NCI-H1436 (cell line): Measurements from ENCODE around the gene PCDHAC2.

Source experiments
- DNase-seq: peaks from one replicate; lab custom pipeline; 2025; lab: John Stamatoyannopoulos, UW

The PCDHAC2 gene

GRCh38 chr5:140966293-140967225 lies at the start of gene PCDHAC2:
TSS of gene PCDHAC2 (plus strand) at chr5:140966476. CDS start at chr5:140966767, 291 bp downstream.
- peak; percentile 42 for DNase-seq

GRCh38 chr5:140923601-140924000 lies 42.7 kb upstream of the PCDHAC2 start:
- no peak for DNase-seq

GRCh38 chr5:140925806-140926442 lies 40.4 kb upstream of the PCDHAC2 start, which contains the start of gene PCDHAC1:
TSS of gene PCDHAC1 (plus strand) at chr5:140926299. CDS start at chr5:140926893, 594 bp downstream.
- peak; percentile 49 for DNase-seq

GRCh38 chr5:140926443-140927227 lies 39.6 kb upstream of the PCDHAC2 start:
- DNase-seq: peak; percentile 77

- DNase-seq: no peak
Measured at GRCh38 chr5:140927228-140927573, 39.1 kb upstream of the PCDHAC2 start.

GRCh38 chr5:140934964-140935606 lies 31.2 kb upstream of the PCDHAC2 start:
- DNase-seq: no peak

GRCh38 chr5:140946578-140946977 lies 19.7 kb upstream of the PCDHAC2 start:
- DNase-seq: no peak

GRCh38 chr5:140951636-140952035 lies 14.6 kb upstream of the PCDHAC2 start:
- no peak for DNase-seq

- DNase-seq: no peak
Measured at GRCh38 chr5:140953234-140953633, 13.0 kb upstream of the PCDHAC2 start.

GRCh38 chr5:140962190-140962589 lies 4.1 kb upstream of the PCDHAC2 start:
- DNase-seq: no peak

- DNase-seq: no peak
Measured at GRCh38 chr5:140964356-140964755, 1.9 kb upstream of the PCDHAC2 start.

- no peak for DNase-seq
Measured at GRCh38 chr5:140965905-140966292, 377 bp upstream of the PCDHAC2 start.

GRCh38 chr5:140967226-140967893 lies 1.1 kb downstream of the PCDHAC2 start:
- no peak for DNase-seq

GRCh38 chr5:140969880-140970279 lies 3.6 kb downstream of the PCDHAC2 start:
- no peak for DNase-seq

- DNase-seq: no peak
Measured at GRCh38 chr5:140973550-140973949, 7.3 kb downstream of the PCDHAC2 start.

GRCh38 chr5:140977003-140977402 lies 10.7 kb downstream of the PCDHAC2 start:
- no peak for DNase-seq

GRCh38 chr5:140978260-140978659 lies 12.0 kb downstream of the PCDHAC2 start:
- DNase-seq: no peak

- DNase-seq: no peak
Measured at GRCh38 chr5:140978983-140979382, 12.7 kb downstream of the PCDHAC2 start.

- DNase-seq: no peak
Measured at GRCh38 chr5:140982083-140982716, 15.9 kb downstream of the PCDHAC2 start.

- DNase-seq: no peak
Measured at GRCh38 chr5:140986117-140986521, 19.8 kb downstream of the PCDHAC2 start.

- DNase-seq: no peak
Measured at GRCh38 chr5:140988100-140988499, 21.8 kb downstream of the PCDHAC2 start.
